ENCODE data around the gene ZKSCAN7. TPM values are rescaled to one million over a fixed set of nuclear protein-coding genes. Genes with fewer than 3 reads are reported as not detected.
A peak's percentile ranks its signal among the peaks of the same experiment; 100 is the strongest.
"Not testable (repeated sequence)": the region's sequence is repeated elsewhere in the genome, so short reads cannot be mapped to it uniquely, and the experiment has no call there.

ZKSCAN7 gene
- total and polyA plus RNA-seq, 2 donors (not counting 1 experiment from before 2014, with no cell fraction given) = 3.0 to 13.2 TPM

DNA sequence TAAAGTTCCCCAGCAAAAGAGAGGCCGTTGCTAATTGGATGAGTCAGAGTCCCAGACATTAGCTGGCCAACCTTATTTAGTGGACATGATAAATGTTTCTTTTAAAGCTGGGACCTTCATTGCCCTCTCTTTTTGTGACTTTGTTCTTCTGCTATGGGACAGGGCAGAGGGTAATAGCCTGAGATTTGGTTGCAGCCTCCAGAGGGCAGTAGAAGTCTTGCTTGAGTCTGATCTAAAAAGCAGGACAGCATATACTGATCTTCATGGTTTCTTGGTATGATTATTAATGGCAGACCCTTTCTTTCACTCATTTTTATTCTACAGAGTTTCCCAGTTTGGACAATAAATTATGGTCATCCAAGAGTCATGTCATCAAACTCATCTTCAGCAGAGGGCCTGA is 25.1 kb upstream of the ZKSCAN7 start:
- Histone ChIP-seq H3K27ac (ENCODE audit: insufficient read depth, low read length) (no peak overlapping the region), H3K27me3 (ENCODE audit: control insufficient read depth, insufficient read depth, low read length) (no peaks in the 10 kb centered on the region), H3K4me2 (ENCODE audit: extremely low read depth, insufficient read depth, low read length) (no peak overlapping the region), H3K79me2 (ENCODE audit: control insufficient read depth, insufficient read depth, low read length) (no peaks in the 10 kb centered on the region), H3K9me3 (ENCODE audit: control insufficient read depth, insufficient read depth, low read depth, low read length) (no peaks in the 10 kb centered on the region), H3K4me1 (ENCODE audit: control insufficient read depth, extremely low read depth, insufficient read depth, low read length) (no peaks in the 10 kb centered on the region), H3K4me3 (replicated peaks in 1 of 4; ENCODE audit: control extremely low read depth in 1 of 4, insufficient read depth in 1 of 4, low read depth in 3 of 4, low read length in 4 of 4) (no peak overlapping the region), H2AFZ (ENCODE audit: low read length) (no peak overlapping the region), H3K9ac (ENCODE audit: insufficient read depth, low read length) (no peak overlapping the region), H3K36me3 (ENCODE audit: control insufficient read depth, insufficient read depth, low read length) (no peaks in the 10 kb centered on the region), H4K20me1 (ENCODE audit: control insufficient read depth, extremely low read depth, insufficient read depth, low read length) (no peaks in the 10 kb centered on the region)
- DNase-seq (ENCODE audit: low read depth in 2 of 2) = peak in 1 of 2 donors; percentile 19
- TF ChIP-seq, protein P1, sequence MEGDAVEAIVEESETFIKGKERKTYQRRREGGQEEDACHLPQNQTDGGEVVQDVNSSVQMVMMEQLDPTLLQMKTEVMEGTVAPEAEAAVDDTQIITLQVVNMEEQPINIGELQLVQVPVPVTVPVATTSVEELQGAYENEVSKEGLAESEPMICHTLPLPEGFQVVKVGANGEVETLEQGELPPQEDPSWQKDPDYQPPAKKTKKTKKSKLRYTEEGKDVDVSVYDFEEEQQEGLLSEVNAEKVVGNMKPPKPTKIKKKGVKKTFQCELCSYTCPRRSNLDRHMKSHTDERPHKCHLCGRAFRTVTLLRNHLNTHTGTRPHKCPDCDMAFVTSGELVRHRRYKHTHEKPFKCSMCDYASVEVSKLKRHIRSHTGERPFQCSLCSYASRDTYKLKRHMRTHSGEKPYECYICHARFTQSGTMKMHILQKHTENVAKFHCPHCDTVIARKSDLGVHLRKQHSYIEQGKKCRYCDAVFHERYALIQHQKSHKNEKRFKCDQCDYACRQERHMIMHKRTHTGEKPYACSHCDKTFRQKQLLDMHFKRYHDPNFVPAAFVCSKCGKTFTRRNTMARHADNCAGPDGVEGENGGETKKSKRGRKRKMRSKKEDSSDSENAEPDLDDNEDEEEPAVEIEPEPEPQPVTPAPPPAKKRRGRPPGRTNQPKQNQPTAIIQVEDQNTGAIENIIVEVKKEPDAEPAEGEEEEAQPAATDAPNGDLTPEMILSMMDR (conservative IDR thresholded peaks at IDR 0.05 in 1 of 2, IDR thresholded peaks at IDR 0.05 in 1 of 2; ENCODE audit: low read depth in 1 of 2, low read length in 2 of 2) = peak; percentile 25 to 43
- no peak for TF ChIP-seq EZH2 (IDR thresholded peaks at IDR 0.05; ENCODE audit: low read length, missing control alignments)

DNA sequence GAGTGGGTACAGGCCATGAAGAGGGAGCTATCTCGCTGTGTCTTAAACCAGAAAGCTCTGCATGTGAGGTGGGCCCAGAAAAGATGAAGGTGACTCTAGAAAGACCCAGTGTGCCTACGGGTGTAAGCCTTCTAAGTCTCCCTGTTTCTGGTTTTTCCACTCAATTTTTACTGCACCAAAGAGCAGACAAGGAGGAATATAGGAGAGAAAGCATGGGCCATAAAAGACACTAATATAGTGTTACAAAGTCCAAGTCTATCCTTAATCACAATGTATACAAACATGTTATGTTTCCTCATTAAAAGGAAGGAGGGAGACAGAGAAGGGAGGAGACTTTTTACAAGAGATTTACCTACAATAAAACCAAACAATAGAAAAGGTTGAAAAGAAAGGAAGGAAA is 24.1 kb upstream of the ZKSCAN7 start:
- TF ChIP-seq, protein P1 (conservative IDR thresholded peaks at IDR 0.05 in 1 of 2, IDR thresholded peaks at IDR 0.05 in 1 of 2; ENCODE audit: low read depth in 1 of 2, low read length in 2 of 2) = no peak
- TF ChIP-seq EZH2 (IDR thresholded peaks at IDR 0.05; ENCODE audit: low read length, missing control alignments) = no peak
- no peaks in the 10 kb centered on the region for H3K79me2 ChIP-seq (ENCODE audit: control insufficient read depth, insufficient read depth, low read length)
- no peak overlapping the region for H3K27ac ChIP-seq (ENCODE audit: insufficient read depth, low read length)
- H3K9me3 ChIP-seq (ENCODE audit: control insufficient read depth, insufficient read depth, low read depth, low read length) = no peaks in the 10 kb centered on the region
- no peak for DNase-seq (ENCODE audit: low read depth in 2 of 2)
- H3K4me3 ChIP-seq (replicated peaks in 1 of 4; ENCODE audit: control extremely low read depth in 1 of 4, insufficient read depth in 1 of 4, low read depth in 3 of 4, low read length in 4 of 4) = no peak overlapping the region
- H2AFZ ChIP-seq (ENCODE audit: low read length) = no peak overlapping the region
- H3K4me1 ChIP-seq (ENCODE audit: control insufficient read depth, extremely low read depth, insufficient read depth, low read length) = no peaks in the 10 kb centered on the region
- no peaks in the 10 kb centered on the region for H3K27me3 ChIP-seq (ENCODE audit: control insufficient read depth, insufficient read depth, low read length)
- H3K9ac ChIP-seq (ENCODE audit: insufficient read depth, low read length) = no peak overlapping the region
- no peaks in the 10 kb centered on the region for H3K36me3 ChIP-seq (ENCODE audit: control insufficient read depth, insufficient read depth, low read length)
- H3K4me2 ChIP-seq (ENCODE audit: extremely low read depth, insufficient read depth, low read length) = no peak overlapping the region
- H4K20me1 ChIP-seq (ENCODE audit: control insufficient read depth, extremely low read depth, insufficient read depth, low read length) = no peaks in the 10 kb centered on the region

DNA sequence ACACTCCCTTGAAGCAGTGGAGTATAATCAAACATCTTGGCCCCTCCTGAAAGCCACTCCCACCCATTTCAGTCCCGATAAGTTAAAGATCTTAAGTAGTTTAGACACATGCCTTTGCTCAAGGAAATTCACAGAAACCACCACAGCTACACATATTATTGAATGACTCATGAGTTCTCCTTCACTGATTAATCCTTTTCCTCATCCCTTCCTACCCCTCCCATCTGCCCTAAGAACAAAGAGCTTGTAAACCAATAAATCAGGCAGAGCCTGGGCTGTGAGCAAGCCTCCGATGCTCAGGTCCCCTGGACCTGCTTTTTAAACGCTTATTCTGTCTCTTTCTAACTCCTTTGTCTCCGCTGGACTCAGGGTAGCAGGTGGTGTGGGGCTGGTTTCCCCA is 20.3 kb upstream of the ZKSCAN7 start:
- H4K20me1 ChIP-seq (ENCODE audit: control insufficient read depth, extremely low read depth, insufficient read depth, low read length); H3K27ac ChIP-seq (ENCODE audit: insufficient read depth, low read length); H3K9me3 ChIP-seq (ENCODE audit: control insufficient read depth, insufficient read depth, low read depth, low read length); H3K4me1 ChIP-seq (ENCODE audit: control insufficient read depth, extremely low read depth, insufficient read depth, low read length); H3K4me2 ChIP-seq (ENCODE audit: extremely low read depth, insufficient read depth, low read length); H3K36me3 ChIP-seq (ENCODE audit: control insufficient read depth, insufficient read depth, low read length); H3K27me3 ChIP-seq (ENCODE audit: control insufficient read depth, insufficient read depth, low read length); H3K4me3 ChIP-seq (replicated peaks in 1 of 4; ENCODE audit: control extremely low read depth in 1 of 4, insufficient read depth in 1 of 4, low read depth in 3 of 4, low read length in 4 of 4); H3K79me2 ChIP-seq (ENCODE audit: control insufficient read depth, insufficient read depth, low read length); H2AFZ ChIP-seq (ENCODE audit: low read length); H3K9ac ChIP-seq (ENCODE audit: insufficient read depth, low read length): not testable (repeated sequence)
- DNase-seq (ENCODE audit: low read depth in 2 of 2) = peak in 1 of 2 donors; percentile 45

Measured in fibroblast of lung (primary cell).